Stomach smooth muscle (tissue), 2 donors: ENCODE measurements around the gene SNX24.

Experiments
- H3K27ac ChIP-seq: one replicate; pipeline ENCODE4 v1.7.0; 2013; ENCODE audit warnings: mild to moderate bottlenecking, low read length, inconsistent platforms
- H3K27me3 ChIP-seq, 2 donors: one replicate each; pipeline ENCODE4 v1.7.0; 2013; ENCODE audit warnings: low read length in 2 of 2; ENCODE audit not compliant: insufficient read depth in 2 of 2, control insufficient read depth in 1 of 2
- H3K36me3 ChIP-seq, 2 donors: one replicate each; pipeline ENCODE4 v1.7.0; 2013; ENCODE audit warnings: low read length in 2 of 2; ENCODE audit not compliant: control insufficient read depth in 2 of 2, insufficient read depth in 2 of 2
- H3K4me1 ChIP-seq: one replicate; pipeline ENCODE4 v1.7.0; 2013; ENCODE audit warnings: low read length; ENCODE audit not compliant: control insufficient read depth, insufficient read depth
- H3K4me3 ChIP-seq, 2 donors: one replicate each; pipeline ENCODE4 v1.7.0; 2013; ENCODE audit warnings: low read length in 2 of 2
- H3K9ac ChIP-seq, 2 donors: one replicate each; pipeline ENCODE4 v1.7.0; 2013; ENCODE audit warnings: low read length in 2 of 2, mild to moderate bottlenecking in 1 of 2
- H3K9me3 ChIP-seq, 2 donors: one replicate each; pipeline ENCODE4 v1.7.0; 2013; ENCODE audit warnings: low read length in 2 of 2; ENCODE audit not compliant: control insufficient read depth in 2 of 2
- donor health status: healthy.
- donor health status: Pancreatic carcinoma.

Gene SNX24

DNA sequence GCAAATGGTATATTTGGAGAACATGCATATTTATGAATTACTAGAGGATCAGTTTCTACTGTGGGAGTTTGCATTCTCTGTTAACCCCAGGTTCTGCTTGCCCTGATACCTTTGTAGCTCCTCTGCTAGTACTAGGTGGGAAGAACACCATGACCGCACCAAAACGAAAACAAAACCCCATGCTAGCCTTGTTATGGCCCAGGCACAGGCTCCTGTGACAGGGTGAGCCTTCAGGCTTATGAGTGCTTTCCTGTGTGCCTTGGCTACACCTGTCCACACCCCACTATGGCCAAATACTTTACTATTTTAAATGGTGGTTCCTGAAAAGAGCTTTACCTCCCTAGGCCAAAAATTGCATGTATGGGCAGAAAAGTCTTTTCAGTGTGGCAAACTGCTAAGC, 96.3 kb downstream of the SNX24 start:
- no peaks in the 10 kb centered on the region for H3K9me3 ChIP-seq
- H3K4me3 ChIP-seq = no peak overlapping the region
- H3K36me3 ChIP-seq = no peaks in the 10 kb centered on the region
- H3K27me3 ChIP-seq = no peaks in the 10 kb centered on the region
- H3K27ac ChIP-seq = no peak overlapping the region
- H3K4me1 ChIP-seq = no peaks in the 10 kb centered on the region
- no peak overlapping the region for H3K9ac ChIP-seq

DNA sequence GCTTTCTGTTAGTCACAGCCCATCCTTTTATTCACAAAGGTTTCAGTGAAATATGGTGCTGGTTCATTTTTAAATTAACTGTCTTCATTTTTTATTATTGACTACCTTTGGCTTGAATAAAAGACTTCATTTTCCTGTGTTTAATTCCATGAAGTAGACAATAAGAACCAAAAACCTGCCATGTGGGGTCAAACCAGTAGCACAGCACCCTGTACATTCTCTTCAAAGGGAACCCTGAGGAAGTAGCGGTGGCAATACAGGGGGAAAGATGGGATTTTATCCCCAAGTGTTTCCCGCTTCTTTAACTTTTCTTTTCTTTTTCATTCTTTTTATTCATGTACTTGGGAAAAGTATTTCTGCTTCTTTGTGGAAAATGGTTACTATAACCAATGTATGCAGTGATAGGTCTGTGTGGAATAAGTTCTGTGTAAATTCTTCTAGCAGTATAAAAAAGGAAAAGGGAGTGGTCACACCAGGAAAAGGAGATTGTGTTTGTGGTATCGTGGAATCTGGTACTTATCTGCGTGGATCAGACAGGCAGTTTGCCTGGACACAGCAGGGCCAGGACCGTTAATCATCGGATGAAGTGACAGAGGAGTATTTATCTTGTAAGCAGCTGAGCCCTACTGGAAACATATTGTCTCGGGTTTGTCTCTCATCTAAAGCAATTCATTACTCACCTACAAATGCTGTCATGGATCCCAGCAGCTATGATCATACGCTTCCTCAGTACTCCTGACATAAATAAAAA, 96.9 kb downstream of the SNX24 start:
- Histone ChIP-seq H3K4me1 (no peaks in the 10 kb centered on the region), H3K4me3 (no peak overlapping the region), H3K27me3 (no peaks in the 10 kb centered on the region), H3K36me3 (no peaks in the 10 kb centered on the region), H3K27ac (no peak overlapping the region), H3K9me3 (no peaks in the 10 kb centered on the region), H3K9ac (no peak overlapping the region)

DNA sequence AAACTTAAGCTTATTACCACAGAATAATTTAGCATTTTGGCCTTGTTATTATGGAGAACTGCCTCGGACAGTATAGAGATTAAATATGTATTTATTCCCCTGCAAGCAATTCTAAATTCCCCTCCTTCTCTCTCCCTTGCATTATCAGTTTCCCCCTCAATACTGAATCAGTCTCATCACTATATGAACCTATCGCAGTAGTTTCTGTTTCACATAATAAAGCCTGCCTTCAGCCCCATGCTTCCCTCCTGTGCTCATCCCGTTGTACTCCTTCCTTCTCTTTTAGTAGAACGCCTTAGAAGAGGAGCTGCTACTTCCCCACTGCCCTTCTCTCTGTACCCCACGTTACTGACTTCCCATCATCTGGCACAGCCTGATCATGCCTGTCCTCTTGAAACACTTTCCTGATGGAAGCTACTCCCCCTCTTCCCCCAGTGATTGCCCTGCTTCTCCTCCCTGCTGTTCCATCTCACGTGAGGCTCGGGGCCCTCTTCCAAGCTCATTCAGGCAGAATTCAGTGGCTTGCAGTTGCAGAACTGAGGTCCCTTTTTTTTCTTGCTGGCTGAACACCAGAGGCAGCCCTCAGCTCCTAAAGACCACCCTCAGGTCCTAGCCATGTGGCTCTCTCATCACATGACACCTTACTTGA, 97.8 kb downstream of the SNX24 start:
- Histone ChIP-seq H3K36me3 (peaks cover 0 to 3% of the 10 kb centered on the region in 2 donors), H3K4me3 (no peak overlapping the region), H3K27me3 (no peaks in the 10 kb centered on the region), H3K4me1 (no peaks in the 10 kb centered on the region), H3K27ac (no peak overlapping the region), H3K9ac (no peak overlapping the region), H3K9me3 (no peaks in the 10 kb centered on the region)

DNA sequence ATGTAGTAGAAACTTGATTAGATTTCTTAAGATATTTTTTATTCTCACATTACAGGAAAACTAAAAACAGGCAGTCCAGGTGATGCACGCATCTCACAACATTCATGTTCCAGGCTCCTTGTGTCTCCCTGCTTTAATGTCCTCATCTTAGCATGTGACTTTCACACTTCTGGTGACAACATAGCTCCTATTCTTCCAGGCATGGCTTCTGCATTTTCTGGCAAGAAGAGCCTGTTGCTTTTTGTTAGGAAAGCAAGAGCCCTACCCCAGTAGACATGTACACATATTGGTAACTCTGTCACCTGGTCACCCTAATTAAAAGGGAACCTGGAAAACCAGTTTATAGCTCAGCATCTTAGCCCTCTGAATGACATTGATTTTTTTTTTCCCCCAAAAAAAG, 98.6 kb downstream of the SNX24 start:
- no peaks in the 10 kb centered on the region for H3K4me1 ChIP-seq
- H3K27ac ChIP-seq = no peak overlapping the region
- no peaks in the 10 kb centered on the region for H3K9me3 ChIP-seq
- H3K9ac ChIP-seq = no peak overlapping the region
- no peaks in the 10 kb centered on the region for H3K27me3 ChIP-seq
- H3K4me3 ChIP-seq = no peak overlapping the region
- peaks cover 0 to 5% of the 10 kb centered on the region in 2 donors for H3K36me3 ChIP-seq

DNA sequence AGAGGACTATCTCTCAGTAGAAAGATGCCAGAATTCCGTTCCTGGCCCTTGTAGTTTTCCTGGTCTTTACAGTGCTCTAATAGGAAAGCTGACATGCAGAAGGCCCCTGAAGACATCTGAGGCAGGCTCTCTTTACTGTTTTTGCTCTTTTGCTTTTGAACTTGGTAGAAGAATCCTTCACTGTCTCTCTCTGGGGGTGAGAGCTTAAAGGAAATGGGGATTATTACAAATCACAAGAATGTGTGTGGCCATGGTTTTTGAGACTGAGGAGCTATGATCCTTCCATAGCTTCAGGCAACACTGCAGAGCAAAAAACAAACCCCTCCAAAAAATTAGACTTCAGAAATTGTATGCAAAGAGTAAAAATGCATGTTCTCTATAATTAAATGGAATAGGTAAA, 102.0 kb downstream of the SNX24 start:
- no peaks in the 10 kb centered on the region for H3K9me3 ChIP-seq
- no peak overlapping the region for H3K27ac ChIP-seq
- peaks cover 0 to 5% of the 10 kb centered on the region in 2 donors for H3K36me3 ChIP-seq
- H3K27me3 ChIP-seq = no peaks in the 10 kb centered on the region
- no peak overlapping the region for H3K9ac ChIP-seq
- H3K4me1 ChIP-seq = no peaks in the 10 kb centered on the region
- no peak overlapping the region for H3K4me3 ChIP-seq

DNA sequence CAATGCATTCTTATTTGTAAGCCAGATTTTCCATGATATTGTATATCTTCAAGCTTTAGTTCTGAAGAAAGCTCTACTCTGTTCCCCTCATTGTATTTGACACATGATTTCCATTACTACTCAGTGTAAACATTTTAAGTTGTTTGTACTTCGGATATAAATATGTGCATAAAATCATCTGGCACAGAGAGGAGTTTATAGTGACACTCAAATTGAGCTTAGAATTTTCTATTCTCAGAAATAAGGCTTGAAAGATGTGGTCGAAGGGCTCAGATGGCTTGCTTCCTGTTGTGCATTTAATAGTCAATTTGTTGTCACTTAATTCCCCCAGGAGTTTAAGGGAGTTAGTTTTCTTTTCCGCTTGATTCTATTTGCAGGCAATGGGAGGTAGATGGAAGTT, 102.4 kb downstream of the SNX24 start:
- Histone ChIP-seq H3K27me3 (no peaks in the 10 kb centered on the region), H3K4me3 (no peak overlapping the region), H3K9me3 (no peaks in the 10 kb centered on the region), H3K36me3 (peaks cover 0 to 5% of the 10 kb centered on the region in 2 donors), H3K4me1 (no peaks in the 10 kb centered on the region), H3K9ac (no peak overlapping the region), H3K27ac (no peak overlapping the region)

DNA sequence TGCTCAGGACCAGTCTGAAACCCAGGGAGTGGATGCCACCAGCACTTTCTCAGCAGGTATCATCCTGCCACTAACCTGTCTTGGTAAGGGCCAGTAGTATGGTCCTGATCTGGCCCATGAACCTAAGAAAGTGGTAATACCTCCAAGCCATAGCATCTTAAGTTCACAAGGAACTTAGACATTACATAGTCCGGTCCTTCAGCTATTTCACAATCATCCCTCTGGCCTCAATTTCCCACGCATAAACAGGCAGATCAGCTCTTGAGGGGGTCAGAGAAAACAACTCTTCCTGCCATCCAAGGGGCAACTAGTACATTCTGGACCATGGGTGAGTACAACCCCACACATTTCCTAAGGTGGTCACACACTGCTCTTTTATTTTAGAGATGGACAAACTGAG, 102.9 kb downstream of the SNX24 start:
- Histone ChIP-seq H3K27ac (no peak overlapping the region), H3K9ac (no peak overlapping the region), H3K4me1 (no peaks in the 10 kb centered on the region), H3K27me3 (no peaks in the 10 kb centered on the region), H3K36me3 (peaks cover 0 to 5% of the 10 kb centered on the region in 2 donors), H3K4me3 (no peak overlapping the region), H3K9me3 (no peaks in the 10 kb centered on the region)

DNA sequence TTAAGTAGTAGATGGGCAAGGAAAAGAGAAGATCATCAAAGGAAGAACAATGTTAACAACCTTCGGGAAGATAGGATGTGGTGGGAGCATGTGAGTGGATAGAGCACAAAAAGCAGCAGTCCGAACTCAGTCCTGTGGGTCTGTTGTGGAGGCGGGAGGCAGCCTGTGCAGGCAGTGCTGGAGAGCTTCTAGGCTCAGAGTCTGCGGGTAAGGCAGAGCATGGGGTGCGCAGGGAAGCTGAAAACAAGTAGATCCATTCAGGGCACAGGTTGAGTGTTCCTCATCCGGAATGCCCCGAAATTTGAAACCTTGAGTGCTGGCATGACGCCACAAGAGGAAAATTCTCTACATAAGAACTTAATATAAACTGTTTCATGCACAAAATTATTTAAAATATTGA, 106.2 kb downstream of the SNX24 start:
- Histone ChIP-seq H3K27me3 (no peaks in the 10 kb centered on the region), H3K4me1 (no peaks in the 10 kb centered on the region), H3K9ac (no peak overlapping the region), H3K9me3 (no peaks in the 10 kb centered on the region), H3K27ac (no peak overlapping the region), H3K36me3 (peaks cover 4 to 5% of the 10 kb centered on the region in 2 donors), H3K4me3 (no peak overlapping the region)

DNA sequence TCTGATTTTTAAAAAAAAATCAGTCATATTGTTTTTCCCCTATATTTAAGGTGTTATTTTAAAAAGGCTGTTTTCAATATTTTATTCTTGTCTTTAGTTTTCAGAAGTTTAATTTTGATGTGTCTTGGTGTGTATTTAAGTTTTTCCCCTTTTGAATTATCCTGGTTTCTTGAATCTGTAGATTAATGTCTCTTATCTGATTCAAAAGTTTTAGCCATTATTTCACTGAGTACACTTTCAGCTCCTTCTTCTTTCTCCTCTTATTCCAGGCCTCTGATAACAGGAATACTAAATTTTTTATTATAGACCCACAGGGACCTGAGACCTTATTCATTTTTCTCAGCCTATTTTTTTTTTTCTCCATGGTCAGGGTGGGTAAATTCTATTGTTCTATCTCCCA, 109.3 kb downstream of the SNX24 start:
- Histone ChIP-seq H3K36me3 (peaks cover 0 to 4% of the 10 kb centered on the region in 2 donors), H3K4me1 (no peaks in the 10 kb centered on the region), H3K27ac (no peak overlapping the region), H3K27me3 (no peaks in the 10 kb centered on the region), H3K4me3 (no peak overlapping the region), H3K9ac (no peak overlapping the region), H3K9me3 (no peaks in the 10 kb centered on the region)

DNA sequence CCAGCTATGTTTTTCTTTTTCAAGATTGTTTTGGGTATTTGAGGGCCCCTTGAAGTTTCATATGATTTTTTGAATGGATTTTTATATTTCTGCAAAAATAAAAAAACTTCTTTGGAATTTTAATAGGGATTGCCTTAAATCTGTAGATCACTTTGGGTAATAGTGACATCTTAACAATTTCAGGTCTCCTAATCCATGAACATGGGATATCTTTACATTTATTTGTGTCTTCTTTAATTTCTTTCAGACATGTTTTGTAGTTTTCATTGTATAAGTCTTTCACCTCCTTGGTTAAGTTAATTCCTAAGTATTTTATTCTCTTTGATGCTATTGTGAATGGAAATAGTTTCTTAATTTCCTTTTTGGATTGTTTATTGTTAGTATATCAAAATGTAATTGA, 112.0 kb downstream of the SNX24 start:
- no peak overlapping the region for H3K9ac ChIP-seq
- no peaks in the 10 kb centered on the region for H3K27me3 ChIP-seq
- no peaks in the 10 kb centered on the region for H3K4me1 ChIP-seq
- peaks cover 0 to 4% of the 10 kb centered on the region in 2 donors for H3K36me3 ChIP-seq
- no peak overlapping the region for H3K4me3 ChIP-seq
- H3K27ac ChIP-seq = no peak overlapping the region
- H3K9me3 ChIP-seq = no peaks in the 10 kb centered on the region

DNA sequence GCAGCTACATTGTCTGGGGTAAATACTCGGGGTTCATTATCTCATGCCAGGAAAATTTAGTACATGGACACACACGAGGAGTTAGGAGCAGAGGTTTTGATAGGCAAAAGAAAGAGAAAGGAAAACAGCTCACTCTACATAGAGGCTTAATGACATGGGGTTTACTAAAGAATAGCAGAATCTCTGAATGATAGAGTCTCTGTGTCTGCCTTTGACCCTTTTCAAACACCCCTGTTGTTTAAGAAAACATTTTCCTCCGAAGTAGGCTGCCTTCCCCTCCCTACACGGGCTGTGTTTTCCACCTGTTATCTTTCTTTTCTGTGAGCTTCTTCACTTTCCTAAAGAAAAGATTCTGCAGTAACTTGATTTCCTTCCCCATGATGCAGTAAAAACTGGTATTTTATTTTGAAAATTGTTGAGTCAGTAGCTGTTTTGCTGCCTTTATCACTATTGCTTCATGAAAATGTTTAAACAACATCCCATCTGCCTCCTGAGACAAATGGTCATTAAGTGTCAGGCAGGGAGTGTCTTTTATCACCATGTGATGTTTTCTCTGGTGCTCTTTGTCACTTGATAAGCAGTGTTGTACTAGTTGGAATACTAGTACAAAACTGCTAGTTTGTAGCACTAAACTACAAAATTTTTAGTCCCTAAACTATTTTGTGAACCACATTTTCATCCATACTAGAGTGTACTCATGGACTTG, 114.5 kb downstream of the SNX24 start:
- H3K27ac ChIP-seq = no peak overlapping the region
- no peaks in the 10 kb centered on the region for H3K27me3 ChIP-seq
- no peaks in the 10 kb centered on the region for H3K9me3 ChIP-seq
- no peaks in the 10 kb centered on the region for H3K4me1 ChIP-seq
- H3K9ac ChIP-seq = no peak overlapping the region
- peaks cover 0 to 4% of the 10 kb centered on the region in 2 donors for H3K36me3 ChIP-seq
- H3K4me3 ChIP-seq = no peak overlapping the region
